Duodenal mucosa (tissue), 2 donors: ENCODE results near the gene DIO3.
"Not testable (repeated sequence)": the region's sequence is repeated elsewhere in the genome, so short reads cannot be mapped to it uniquely, and the experiment has no call there.

ENCODE experiments used
- H3K27ac ChIP-seq: one replicate; pipeline ENCODE4 v1.7.0; 2013; ENCODE audit warnings: low read depth, low read length
- H3K27me3 ChIP-seq, 2 donors: one replicate each; pipeline ENCODE4 v1.7.0; 2013; ENCODE audit warnings: low read length in 2 of 2, control low read depth in 1 of 2; ENCODE audit not compliant: insufficient read depth in 2 of 2, control insufficient read depth in 1 of 2
- H3K36me3 ChIP-seq, 2 donors: one replicate each; pipeline ENCODE4 v1.7.0; 2013; ENCODE audit warnings: low read length in 2 of 2, control low read depth in 1 of 2; ENCODE audit not compliant: insufficient read depth in 2 of 2, control insufficient read depth in 1 of 2
- H3K4me1 ChIP-seq, 2 donors: one replicate each; pipeline ENCODE4 v1.7.0; 2013; ENCODE audit warnings: low read length in 2 of 2, control low read depth in 1 of 2; ENCODE audit not compliant: insufficient read depth in 2 of 2, control insufficient read depth in 1 of 2
- H3K4me3 ChIP-seq, 2 donors: one replicate each; pipeline ENCODE4 v1.7.0; 2013; ENCODE audit warnings: low read length in 2 of 2, low read depth in 1 of 2
- H3K9ac ChIP-seq, 2 donors: one replicate each; pipeline ENCODE4 v1.7.0; 2013; ENCODE audit warnings: low read length in 2 of 2, low read depth in 1 of 2
- H3K9me3 ChIP-seq, 2 donors: one replicate each; pipeline ENCODE4 v1.7.0; 2013; ENCODE audit warnings: low read length in 2 of 2, control low read depth in 1 of 2; ENCODE audit not compliant: control insufficient read depth in 1 of 2

DIO3 gene

DNA sequence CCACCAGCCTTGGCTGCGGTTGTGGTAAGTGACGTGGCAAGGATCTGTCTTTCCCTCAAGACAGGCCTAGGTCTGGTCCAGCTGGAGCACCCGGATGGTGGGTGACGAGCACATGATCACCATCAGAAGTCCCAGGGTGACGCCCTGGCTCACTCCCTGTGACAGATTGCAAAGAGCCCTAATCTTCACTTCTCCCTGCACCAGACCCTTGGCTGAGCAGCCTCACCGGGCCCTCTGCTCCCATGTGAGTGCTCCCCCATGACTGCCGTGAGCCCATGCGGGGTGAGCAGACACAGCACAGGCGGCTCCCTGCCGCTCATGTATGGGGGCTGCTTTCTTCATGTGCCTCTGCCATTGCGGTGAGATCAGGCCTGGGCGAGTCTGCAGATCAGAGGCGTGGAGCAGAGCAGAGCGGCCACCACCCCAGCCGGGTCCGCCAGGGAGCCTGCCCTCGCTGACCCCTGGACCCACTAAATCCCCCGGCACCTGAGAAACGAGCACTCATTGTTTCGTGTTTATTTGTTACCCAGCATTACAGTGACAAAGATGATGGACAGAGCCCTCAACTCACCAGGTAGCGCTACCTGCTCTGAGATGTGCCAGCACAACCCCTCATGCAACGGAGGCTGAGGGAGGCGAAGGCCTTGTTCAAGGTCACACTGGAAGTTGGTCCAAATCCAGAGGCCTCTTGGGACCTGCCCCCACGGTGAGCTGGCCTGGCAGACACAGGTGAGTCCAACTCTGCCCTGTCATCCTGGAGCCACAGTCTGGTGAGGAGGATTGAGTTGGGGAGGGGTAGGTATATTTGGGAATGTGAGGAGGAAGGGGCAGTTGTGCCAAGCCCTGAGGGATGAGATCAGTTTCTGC, 9.3 kb upstream of the DIO3 start:
- Histone ChIP-seq H3K4me3 (no peak overlapping the region), H3K27ac (no peak overlapping the region), H3K9me3 (no peaks in the 10 kb centered on the region), H3K27me3 (peaks cover 0 to 7% of the 10 kb centered on the region in 2 donors), H3K4me1 (no peaks in the 10 kb centered on the region), H3K36me3 (no peaks in the 10 kb centered on the region), H3K9ac (no peak overlapping the region)

- H3K27ac ChIP-seq, result no peak overlapping the region
Observed at GRCh38 chr14:101552786-101553231, 8.5 kb upstream of the DIO3 start.

GRCh38 chr14:101553393-101553792, 7.9 kb upstream of the DIO3 start:
- H3K9me3 ChIP-seq, result no peaks in the 10 kb centered on the region

More at GRCh38 chr14:101552786-101553231, 8.5 kb upstream of the DIO3 start:
- Histone ChIP-seq H3K36me3 (no peaks in the 10 kb centered on the region), H3K9ac (no peak overlapping the region), H3K9me3 (no peaks in the 10 kb centered on the region), H3K27me3 (peaks cover 0 to 11% of the 10 kb centered on the region in 2 donors), H3K4me1 (no peaks in the 10 kb centered on the region), H3K4me3 (no peak overlapping the region)

DNA sequence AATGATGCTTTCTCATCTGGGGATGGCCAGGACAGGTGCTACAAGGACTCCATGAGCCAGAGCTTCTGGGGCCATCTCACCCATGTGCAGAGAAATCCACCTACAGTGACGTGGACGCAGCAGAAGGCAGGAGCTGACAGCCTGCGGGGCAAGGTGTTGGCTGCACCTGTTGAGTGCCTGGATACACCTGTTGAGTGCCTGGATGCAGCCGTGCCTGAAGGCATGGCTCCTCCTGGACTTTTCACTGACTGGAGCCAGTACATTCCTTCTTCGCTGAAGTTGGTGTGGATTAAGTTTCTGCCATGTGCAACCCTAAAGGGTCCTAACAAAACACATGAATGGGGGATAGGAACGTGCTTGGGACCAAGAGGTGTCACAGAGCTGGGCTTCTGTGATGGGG, 7.4 kb upstream of the DIO3 start:
- H3K4me3 ChIP-seq, result no peak overlapping the region
- no peaks in the 10 kb centered on the region for H3K9me3 ChIP-seq
- H3K4me1 ChIP-seq, result no peaks in the 10 kb centered on the region
- H3K36me3 ChIP-seq, result no peaks in the 10 kb centered on the region
- H3K27ac ChIP-seq, result no peak overlapping the region
- H3K27me3 ChIP-seq, result peaks cover 9 to 15% of the 10 kb centered on the region in 2 donors
- no peak overlapping the region for H3K9ac ChIP-seq

More at GRCh38 chr14:101553393-101553792, 7.9 kb upstream of the DIO3 start:
- Histone ChIP-seq H3K36me3 (no peaks in the 10 kb centered on the region), H3K4me3 (no peak overlapping the region), H3K4me1 (no peaks in the 10 kb centered on the region), H3K27ac (no peak overlapping the region), H3K9ac (no peak overlapping the region), H3K27me3 (peaks cover 4 to 11% of the 10 kb centered on the region in 2 donors)

- no peak overlapping the region for H3K27ac ChIP-seq
Observed at GRCh38 chr14:101554991-101555668, 6.2 kb upstream of the DIO3 start.

GRCh38 chr14:101555669-101556043, 5.6 kb upstream of the DIO3 start:
- H3K4me3 ChIP-seq, result not testable (repeated sequence)

More at GRCh38 chr14:101554991-101555668, 6.2 kb upstream of the DIO3 start:
- H3K9me3 ChIP-seq, result no peaks in the 10 kb centered on the region
- no peak overlapping the region for H3K9ac ChIP-seq
- peaks cover 15 to 21% of the 10 kb centered on the region in 2 donors for H3K27me3 ChIP-seq
- no peaks in the 10 kb centered on the region for H3K4me1 ChIP-seq
- no peak overlapping the region for H3K4me3 ChIP-seq
- no peaks in the 10 kb centered on the region for H3K36me3 ChIP-seq

DNA sequence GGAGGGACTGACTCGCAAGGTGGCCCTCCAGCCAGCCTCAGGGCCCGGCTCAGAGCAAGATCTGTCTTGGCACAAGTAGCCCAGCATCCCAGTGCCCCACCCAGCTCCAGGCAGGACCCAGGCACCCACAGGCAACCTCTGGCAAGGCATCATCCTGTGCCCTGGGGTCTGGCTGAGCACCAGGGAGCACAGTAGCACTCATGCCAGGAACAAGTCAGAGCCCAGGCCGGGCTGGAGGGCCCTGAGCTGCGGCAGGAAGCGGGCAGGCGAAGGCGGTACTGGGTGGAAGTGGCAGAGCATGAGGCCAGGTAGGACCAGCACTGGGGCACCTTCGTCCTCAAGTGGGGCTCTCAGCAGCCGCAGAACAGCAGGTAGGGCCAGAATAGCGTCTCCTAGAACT, 5.2 kb upstream of the DIO3 start:
- no peaks in the 10 kb centered on the region for H3K4me1 ChIP-seq
- H3K9me3 ChIP-seq, result no peaks in the 10 kb centered on the region
- H3K9ac ChIP-seq, result no peak overlapping the region
- H3K27me3 ChIP-seq, result peaks cover 15 to 21% of the 10 kb centered on the region in 2 donors
- H3K36me3 ChIP-seq, result no peaks in the 10 kb centered on the region
- H3K4me3 ChIP-seq, result no peak overlapping the region
- no peak overlapping the region for H3K27ac ChIP-seq

More at GRCh38 chr14:101555669-101556043, 5.6 kb upstream of the DIO3 start:
- H3K9ac ChIP-seq, H3K4me1 ChIP-seq, H3K36me3 ChIP-seq, H3K27ac ChIP-seq, H3K9me3 ChIP-seq: not testable (repeated sequence)
- H3K27me3 ChIP-seq, result peaks cover 15 to 21% of the 10 kb centered on the region in 2 donors

- H3K4me1 ChIP-seq, result no peaks in the 10 kb centered on the region
- no peak overlapping the region for H3K27ac ChIP-seq
- H3K4me3 ChIP-seq, result no peak overlapping the region
- no peaks in the 10 kb centered on the region for H3K9me3 ChIP-seq
- H3K36me3 ChIP-seq, result no peaks in the 10 kb centered on the region
- peaks cover 20 to 21% of the 10 kb centered on the region in 2 donors for H3K27me3 ChIP-seq
- no peak overlapping the region for H3K9ac ChIP-seq
Observed at GRCh38 chr14:101556566-101557320, 4.6 kb upstream of the DIO3 start.

DNA sequence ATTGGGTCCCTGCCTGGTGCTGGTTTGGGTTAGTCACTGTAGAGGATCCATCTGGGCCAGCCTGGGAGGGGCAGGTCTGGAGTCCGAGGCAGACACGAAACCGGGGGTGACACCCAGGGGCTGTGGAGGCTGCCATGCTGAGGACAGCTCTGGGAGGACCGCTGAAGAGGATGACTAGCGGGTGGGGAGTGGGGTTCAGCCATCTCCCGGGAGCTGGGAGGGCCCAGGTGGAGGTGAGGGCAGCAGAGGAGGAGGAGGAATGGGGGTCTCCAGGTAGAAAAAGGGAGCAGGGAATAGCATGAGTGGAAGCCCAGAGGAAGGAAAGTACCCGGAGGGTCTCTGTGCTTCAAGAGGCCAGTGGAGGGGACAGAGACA, 4.0 kb upstream of the DIO3 start:
- Histone ChIP-seq H3K27ac (no peak overlapping the region), H3K4me3 (no peak overlapping the region), H3K36me3 (no peaks in the 10 kb centered on the region), H3K27me3 (peaks cover 23 to 26% of the 10 kb centered on the region in 2 donors), H3K9ac (no peak overlapping the region), H3K9me3 (no peaks in the 10 kb centered on the region), H3K4me1 (no peaks in the 10 kb centered on the region)
